Choroid plexus epithelial cell (primary cell): ENCODE data around the gene MAP1LC3B.

Experiments used
- DNase-seq: peaks from one replicate; pipeline ENCODE4 v3.0.0-alpha.2; 2010; ENCODE audit warnings: low read depth
- H3K4me3 ChIP-seq: 2 replicates; pipeline ENCODE4 v1.5.1; 2011; ENCODE audit warnings: low read depth, mild to moderate bottlenecking, control low read depth, low read length, moderate library complexity
- TF ChIP-seq, protein P1 (sequence below): conservative IDR thresholded peaks from 2 replicates; pipeline ENCODE4 v1.5.1; 2011; ENCODE audit warnings: low read depth, mild to moderate bottlenecking, control low read depth, inconsistent platforms, low read length, moderate library complexity

MAP1LC3B gene

DNA sequence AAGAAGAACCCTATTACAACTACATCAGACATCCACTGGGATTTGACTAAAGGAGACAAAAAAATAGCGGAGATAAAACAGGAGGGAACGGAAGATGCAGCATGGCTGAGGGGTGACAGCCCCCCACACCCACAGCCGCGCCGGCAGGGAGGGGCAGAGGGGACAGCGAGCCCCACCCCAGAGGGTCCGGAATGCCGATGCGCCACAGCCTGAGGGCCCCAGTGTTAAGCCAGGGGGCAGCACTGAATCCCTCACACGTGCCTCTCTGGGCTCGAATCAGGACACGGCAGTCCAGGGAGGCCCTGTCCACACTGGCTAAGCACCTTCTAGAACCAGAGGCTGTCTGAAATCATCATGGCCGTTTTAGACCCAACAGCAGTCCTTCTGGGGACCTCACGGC lies 18.8 kb downstream of the MAP1LC3B start:
- TF ChIP-seq, protein P1, sequence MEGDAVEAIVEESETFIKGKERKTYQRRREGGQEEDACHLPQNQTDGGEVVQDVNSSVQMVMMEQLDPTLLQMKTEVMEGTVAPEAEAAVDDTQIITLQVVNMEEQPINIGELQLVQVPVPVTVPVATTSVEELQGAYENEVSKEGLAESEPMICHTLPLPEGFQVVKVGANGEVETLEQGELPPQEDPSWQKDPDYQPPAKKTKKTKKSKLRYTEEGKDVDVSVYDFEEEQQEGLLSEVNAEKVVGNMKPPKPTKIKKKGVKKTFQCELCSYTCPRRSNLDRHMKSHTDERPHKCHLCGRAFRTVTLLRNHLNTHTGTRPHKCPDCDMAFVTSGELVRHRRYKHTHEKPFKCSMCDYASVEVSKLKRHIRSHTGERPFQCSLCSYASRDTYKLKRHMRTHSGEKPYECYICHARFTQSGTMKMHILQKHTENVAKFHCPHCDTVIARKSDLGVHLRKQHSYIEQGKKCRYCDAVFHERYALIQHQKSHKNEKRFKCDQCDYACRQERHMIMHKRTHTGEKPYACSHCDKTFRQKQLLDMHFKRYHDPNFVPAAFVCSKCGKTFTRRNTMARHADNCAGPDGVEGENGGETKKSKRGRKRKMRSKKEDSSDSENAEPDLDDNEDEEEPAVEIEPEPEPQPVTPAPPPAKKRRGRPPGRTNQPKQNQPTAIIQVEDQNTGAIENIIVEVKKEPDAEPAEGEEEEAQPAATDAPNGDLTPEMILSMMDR: peak; percentile 30
- no peak for DNase-seq
- H3K4me3 ChIP-seq: no peak overlapping the region

DNA sequence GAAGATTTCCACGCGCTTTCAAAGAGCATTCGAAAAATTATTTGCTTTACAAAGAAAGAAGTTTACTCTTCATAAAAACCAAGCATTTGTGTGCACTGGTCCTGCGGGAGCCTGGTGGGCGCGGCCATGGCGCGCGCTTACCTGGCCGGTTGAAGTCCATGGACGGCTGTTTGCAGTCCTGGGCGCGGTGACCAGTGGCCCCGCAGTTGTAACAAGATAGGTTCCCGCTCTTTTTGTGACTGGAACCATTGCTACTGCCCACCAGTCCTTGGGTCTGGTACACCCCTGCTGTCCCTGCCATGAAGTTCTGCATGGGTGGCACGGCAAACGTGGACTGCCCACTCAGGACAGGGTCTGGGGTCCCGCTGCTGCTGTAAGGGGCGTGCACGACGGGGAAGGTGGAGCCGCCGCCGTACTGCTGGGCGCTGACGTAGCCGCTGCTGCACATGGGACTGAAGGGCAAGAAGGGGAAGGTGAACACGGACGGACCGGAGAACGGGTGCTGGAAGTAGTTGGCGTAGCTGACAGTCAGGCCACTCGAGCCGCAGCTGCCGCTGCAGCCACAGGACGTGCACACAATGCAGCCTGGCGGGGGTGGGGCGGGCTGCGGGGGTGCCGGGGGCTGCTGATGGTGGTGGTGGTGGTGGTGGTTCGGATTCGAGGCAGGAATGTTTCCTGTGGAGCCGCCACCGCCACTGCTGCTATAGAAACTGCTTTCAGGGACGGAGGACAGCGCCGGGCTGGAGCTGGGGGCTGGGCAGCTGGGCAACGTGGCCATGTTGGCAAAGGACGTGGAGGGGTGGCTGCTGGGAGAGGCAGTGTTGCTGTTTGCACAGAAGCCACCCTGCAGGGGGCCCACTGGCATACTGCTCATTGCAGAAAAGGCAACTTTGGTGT lies 19.5 kb downstream of the MAP1LC3B start:
- no peak for DNase-seq
- TF ChIP-seq, protein P1: no peak
- no peak overlapping the region for H3K4me3 ChIP-seq

DNA sequence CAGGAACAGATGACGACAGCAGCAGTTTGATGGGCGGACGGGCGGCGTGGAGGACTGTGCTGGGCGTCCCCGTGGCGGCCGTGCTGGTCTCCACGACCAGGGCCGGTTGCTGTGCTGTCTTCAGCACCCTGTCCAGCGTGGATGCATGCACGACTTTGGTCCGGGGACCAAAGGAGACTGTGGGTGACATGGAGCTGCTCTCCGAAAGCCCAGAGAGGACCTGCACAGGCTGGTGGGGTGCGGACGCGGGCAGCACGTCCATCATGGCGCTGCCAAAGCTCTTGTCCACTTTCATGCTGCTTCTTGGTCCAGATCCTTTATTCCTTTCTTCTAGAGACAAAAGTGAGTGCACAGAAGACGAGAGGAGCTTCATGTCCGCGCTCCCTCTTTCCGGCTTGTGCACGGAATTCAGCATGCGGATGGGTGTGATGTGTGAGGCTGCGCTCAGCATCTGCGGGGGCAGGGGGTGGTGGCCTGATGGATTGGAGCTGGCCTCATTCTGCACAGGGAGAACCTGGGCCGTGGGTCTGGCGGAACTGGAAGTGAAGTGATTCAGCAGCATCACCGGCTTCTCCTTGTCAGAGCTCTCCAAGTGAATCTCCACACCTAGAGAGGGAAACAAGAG lies 20.3 kb downstream of the MAP1LC3B start:
- DNase-seq: no peak
- TF ChIP-seq, protein P1: no peak
- H3K4me3 ChIP-seq: no peak overlapping the region

DNA sequence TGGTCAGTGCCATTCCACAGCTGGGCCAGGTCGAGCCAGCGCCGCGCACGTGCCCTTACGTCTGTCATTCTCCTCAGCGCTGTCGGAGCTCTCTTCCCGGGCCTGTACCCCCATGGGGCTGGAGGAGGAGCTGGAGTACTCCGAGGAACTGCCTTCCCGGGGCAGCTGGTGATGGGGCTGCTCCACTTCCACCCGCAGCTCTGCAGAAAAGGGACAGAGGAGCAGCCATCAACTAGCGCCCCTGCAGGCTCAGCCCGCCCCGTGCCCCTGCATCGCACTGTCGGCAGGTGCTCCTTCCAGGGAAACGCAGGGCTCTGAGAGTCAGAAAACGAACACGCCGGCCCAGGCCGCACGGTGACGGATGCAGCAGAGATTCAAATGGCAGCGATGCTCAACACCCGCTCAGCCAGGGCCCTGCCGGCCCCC lies 20.9 kb downstream of the MAP1LC3B start:
- TF ChIP-seq, protein P1: no peak
- DNase-seq: no peak
- H3K4me3 ChIP-seq: no peak overlapping the region

DNA sequence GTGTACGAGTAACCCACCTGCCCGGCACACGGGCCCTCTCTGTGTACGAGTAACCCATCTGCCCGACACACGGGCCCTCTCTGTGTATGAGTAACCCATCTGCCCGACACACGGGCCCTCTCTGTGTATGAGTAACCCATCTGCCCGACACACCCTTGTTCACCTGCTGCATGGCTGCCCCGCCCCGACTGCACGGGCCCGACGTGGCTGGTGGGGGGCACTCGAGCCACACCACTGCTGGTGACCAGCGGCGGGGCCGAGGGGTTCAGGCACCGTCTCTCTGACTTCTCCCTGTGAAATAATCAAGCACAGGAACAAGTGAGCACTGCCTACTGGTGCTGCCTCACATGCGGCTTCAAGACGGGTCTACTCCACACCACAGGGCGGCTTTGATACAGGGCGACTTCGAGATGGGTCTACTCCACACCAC lies 22.1 kb downstream of the MAP1LC3B start:
- H3K4me3 ChIP-seq: no peak overlapping the region
- DNase-seq: no peak
- TF ChIP-seq, protein P1: no peak

DNA sequence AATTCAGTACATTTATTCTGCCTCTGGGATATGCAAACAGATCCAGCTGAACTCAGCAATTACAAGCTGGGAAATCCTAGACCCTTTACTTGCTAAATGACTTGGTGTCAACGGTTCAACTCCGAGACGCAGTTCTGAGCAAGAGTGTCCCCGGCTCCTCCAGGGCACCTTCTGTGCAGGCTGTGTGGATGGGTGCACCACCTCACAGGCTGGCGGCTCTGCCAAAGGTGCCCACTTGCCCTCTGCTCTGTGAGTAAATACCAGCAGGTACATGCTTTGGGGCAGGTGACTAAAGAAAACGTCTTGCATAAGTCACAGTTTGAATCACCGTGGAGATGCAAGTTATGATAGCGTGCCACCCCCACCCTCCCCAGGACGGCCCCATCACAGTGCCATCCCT lies 23.3 kb downstream of the MAP1LC3B start:
- H3K4me3 ChIP-seq: no peak overlapping the region
- TF ChIP-seq, protein P1: no peak
- no peak for DNase-seq
